Activated CD8-positive, alpha-beta memory T cell treated with anti-CD3 and anti-CD28 coated beads for 24 hours (primary cell): ENCODE results near the gene UBFD1.
"Not testable (repeated sequence)": the region's sequence is repeated elsewhere in the genome, so short reads cannot be mapped to it uniquely, and the experiment has no call there.

ENCODE experiments used
- DNase-seq: peaks from one replicate; pipeline ENCODE4 v3.0.0-alpha.2; 2020

The UBFD1 gene

DNA sequence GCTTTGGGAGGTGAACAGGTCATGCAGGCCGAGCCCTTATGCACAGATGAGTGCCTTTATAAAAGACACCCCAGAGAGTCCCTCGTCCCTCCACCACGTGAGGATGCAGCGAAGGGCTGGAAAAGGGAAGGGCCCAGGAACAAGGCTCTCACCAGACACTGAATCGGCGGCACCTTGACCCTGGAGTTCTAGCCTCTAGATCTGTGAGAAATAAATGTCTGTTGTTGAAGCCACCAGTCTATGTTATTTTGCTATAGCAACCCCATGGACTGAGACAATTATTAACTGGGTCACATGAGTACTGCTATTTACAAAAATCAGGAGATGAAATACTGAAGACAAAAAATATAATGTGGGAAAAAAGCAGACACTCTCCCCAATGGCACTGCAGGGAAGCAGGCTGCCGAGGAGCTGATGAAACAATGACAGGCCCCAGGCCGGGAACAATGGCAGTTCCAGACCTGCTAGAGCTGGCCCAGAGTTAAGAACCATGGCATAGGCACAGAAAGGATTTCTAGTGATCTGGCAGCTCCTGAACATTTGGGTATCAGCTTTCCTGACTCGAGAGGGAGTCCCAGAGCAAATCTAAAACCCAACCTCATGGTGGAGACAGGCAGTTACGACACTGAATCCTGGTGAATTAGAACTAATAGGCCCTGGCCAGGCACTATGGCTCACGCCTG, 29.4 kb upstream of the UBFD1 start:
- no peak for DNase-seq

GRCh38 chr16:23528644-23529310, 28.8 kb upstream of the UBFD1 start:
- no peak for DNase-seq

GRCh38 chr16:23530062-23530461, 27.5 kb upstream of the UBFD1 start:
- DNase-seq, result no peak

- DNase-seq, result no peak
Measured at GRCh38 chr16:23532448-23532847, 25.1 kb upstream of the UBFD1 start.

GRCh38 chr16:23534868-23535860, 22.4 kb upstream of the UBFD1 start:
- no peak for DNase-seq

GRCh38 chr16:23535901-23536300, 21.6 kb upstream of the UBFD1 start:
- DNase-seq, result no peak

- no peak for DNase-seq
Measured at GRCh38 chr16:23537390-23537789, 20.1 kb upstream of the UBFD1 start.

DNA sequence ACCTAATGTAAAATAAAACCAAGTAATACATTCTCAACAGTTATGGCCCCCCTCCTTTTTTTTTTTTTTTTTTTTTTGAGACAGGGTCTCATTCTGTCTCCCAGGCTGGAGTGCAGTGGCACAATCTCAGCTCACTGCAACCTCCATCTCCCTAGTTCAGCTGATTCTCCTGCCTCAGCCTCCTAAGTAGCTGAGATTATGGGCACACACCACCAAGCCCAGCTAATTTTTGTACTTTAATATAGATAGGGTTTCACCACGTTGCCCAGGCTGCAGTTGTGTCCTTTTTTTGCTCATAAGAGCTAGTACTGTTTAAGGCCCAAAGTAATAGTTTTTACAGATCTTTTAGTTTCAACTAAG, 18.6 kb upstream of the UBFD1 start:
- DNase-seq, result no peak

DNA sequence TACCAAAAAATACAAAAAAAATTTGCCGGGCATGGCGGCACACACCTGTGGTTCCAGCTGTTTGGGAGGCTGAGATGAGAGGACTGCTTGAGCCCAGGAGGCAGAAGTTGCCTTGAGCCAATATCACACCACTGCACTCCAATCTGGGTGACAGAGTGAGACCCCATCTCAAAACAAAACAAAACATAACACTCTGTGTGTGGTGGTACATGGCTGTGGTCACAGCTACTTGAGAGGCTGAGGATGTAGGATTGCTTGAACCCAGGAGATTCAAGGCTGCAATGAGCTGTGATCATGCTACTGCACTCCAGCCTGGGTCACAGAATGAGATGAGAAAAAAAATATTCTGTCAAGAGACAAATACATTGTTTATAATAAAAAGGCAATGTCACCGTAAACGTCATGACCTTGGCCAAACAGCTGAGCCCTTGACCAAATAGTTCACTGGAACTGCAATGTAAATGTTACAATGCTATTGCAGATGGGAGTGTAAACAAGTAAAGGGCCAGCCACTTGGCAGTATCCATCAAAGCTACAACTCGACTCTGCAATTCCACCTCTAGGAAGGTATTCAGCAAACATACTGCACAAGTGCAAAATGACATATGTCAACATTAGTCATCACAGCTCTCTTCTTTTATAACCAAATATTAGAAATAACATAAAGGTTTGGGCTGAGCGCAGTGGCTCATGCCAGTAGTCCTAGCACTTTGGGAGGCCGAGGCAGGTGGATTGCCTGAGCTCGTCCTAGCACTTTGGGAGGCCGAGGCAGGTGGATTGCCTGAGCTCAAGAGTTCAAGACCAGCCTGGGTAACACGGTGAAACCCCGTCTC, 17.3 kb upstream of the UBFD1 start:
- no peak for DNase-seq

DNA sequence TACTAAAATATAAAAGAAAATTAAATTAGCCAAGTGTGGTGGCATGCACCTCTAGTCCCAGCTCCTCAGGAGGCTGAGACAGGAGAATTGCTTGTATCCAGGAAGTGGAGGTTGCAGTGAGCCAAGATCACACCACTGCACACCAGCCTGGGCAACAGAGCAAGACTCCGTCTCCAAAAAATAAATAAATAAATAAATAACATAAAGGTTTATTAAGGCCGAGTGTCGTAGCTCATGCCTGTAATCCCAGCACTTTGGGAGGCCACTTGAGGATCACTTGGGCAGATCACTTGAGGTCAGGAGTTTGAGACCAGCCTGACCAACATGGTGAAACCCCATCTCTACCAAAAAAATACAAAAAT, 16.7 kb upstream of the UBFD1 start:
- not testable (repeated sequence) for DNase-seq

- DNase-seq, result no peak
Measured at GRCh38 chr16:23544436-23544835, 13.1 kb upstream of the UBFD1 start.

- DNase-seq, result no peak
Measured at GRCh38 chr16:23549938-23550337, 7.6 kb upstream of the UBFD1 start.

GRCh38 chr16:23552161-23552560, 5.4 kb upstream of the UBFD1 start:
- DNase-seq, result no peak

DNA sequence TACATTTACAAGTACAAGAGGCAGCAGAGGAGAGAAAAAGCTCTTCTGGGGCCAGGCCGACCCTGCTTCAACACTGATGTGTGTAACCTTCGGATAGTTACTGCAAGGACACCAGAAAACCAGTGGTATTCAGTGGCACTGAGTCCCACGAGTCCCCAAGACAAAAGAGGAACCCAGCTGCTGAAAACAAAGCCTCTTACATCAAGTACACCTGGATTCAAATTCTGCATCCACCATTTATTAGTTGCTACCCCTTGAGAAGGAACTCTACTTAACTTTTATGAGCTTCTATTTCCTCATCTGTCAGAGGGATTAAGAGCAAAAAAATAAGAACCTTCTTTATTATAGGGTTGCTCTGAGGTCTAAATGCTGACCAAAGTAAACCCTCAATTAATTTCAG, 3.0 kb upstream of the UBFD1 start:
- no peak for DNase-seq

GRCh38 chr16:23557779-23558702, 514 bp downstream of the UBFD1 start:
- DNase-seq, result peak; percentile 73

DNA sequence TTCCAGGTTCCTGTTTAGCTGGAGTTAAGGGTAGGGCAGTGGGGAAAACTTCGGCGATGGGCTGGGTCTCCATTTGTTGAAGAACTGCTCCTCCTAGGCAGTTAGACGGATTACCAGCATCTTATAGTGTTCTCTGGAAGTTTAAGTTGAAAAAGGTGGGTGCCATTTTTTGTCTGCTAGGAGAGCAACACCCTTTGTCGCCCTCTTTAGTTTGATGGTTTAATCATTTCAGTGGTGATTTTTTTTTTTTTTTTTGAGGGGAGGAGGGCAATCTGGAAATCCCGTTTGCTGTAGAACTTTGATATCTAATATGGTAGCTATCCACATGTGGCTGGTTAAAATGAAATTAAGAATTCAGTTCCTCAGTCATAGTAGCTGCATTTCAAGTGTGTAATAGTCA, 4.1 kb downstream of the UBFD1 start:
- DNase-seq, result no peak

- no peak for DNase-seq
Measured at GRCh38 chr16:23562505-23562904, 5.0 kb downstream of the UBFD1 start.

GRCh38 chr16:23563186-23563585, 5.7 kb downstream of the UBFD1 start:
- no peak for DNase-seq

DNA sequence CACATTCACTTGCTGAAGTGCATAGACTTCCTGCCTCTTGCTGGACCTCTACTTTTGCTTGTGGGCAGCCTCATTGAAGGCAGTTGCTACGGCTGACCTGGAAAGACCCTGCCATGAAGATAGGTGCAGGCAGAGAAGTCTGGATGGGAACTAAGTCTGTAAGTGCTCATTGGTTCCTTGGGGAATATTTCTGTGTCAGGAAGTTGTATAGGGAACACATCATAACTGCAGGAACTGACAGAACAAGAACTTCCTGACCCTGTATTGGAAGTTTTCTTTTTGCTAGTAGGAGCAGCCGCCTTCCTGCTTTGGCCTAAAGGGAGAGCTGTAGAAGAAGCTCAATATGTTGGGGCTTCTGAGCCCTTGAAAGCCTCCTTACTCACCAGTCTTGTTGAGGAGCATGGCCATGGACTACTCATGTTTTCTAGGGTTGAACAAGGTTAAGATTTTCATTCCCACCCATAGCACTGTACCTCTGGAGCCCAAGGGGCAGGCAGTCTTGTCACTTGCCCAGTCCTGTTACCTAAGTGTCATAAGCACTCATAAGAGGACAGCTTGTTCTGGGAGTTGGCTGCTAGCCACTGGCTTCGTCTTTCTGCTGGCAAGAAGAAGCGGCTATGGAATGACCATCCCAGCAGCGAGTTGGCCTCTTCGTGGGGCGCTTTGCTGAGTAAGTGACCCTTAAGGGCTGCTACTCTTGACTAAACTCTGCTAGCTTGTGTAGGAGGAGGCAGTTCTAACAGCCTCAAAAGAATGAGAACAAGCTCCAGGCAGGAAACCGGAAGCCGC, 7.2 kb downstream of the UBFD1 start:
- no peak for DNase-seq

DNA sequence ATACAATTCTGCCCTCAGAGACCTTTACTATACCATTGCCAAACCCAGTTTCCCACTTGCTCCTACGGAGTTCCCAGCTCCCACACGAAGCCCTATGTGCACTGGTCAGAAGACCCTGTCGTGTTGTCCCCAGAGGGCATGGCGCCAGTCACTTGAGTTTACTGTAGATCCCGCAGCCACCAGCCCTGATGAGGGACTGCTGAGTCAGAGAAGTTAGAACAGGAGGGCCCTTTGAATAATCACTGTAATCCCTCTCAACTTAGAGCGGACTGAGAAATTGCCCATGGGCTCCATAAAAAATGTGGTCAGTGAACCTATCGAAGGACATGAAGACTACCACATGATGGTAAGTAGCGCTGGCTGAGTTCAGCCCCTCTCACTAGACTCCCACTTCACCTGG, 9.2 kb downstream of the UBFD1 start:
- no peak for DNase-seq

DNA sequence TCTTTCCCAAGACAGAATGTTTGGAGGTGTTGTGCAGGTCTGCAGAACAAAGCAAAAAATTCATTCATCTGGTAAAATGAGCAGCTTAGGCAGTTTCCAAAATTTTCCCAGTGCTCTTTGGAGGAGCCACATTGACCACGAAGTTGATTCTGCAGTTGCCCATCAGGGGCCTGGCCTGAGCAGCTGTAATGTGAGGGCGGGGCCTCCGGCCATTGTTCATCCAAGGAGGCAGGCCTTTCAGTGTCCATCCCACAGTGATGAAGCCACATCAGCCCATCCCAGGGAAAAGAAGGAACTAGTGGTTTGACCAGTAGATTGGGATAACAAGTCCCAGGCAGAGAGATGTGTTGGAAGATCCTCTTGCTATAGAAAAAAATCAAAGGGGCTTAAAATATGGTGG, 10.1 kb downstream of the UBFD1 start:
- no peak for DNase-seq
